Measurements from ENCODE around the gene C19orf73.

Gene C19orf73

GRCh38 chr19:49135686-49136085 is 16.7 kb upstream of the C19orf73 start:
- DNase-seq (ENCODE audit: low read depth), result no peak
- TF ChIP-seq CTCF (IDR thresholded peaks at IDR 0.05; ENCODE audit: insufficient read depth, low read depth, low read length, missing control alignments), result no peak

GRCh38 chr19:49133621-49134454 is 14.9 kb upstream of the C19orf73 start:
- no peak for TF ChIP-seq CTCF (IDR thresholded peaks at IDR 0.05; ENCODE audit: insufficient read depth, low read depth, low read length, missing control alignments)
- peak overlapping the region; percentile 30 for H3K4me3 ChIP-seq (ENCODE audit: low read length)
- peak; percentile 86 for DNase-seq (ENCODE audit: low read depth)

More at GRCh38 chr19:49135686-49136085, 16.7 kb upstream of the C19orf73 start:
- H3K4me3 ChIP-seq (ENCODE audit: low read length), result no peak overlapping the region

- no peak for DNase-seq (ENCODE audit: low read depth)
These were observed 14.1 kb upstream of the C19orf73 start for GRCh38 chr19:49132974-49133609.

GRCh38 chr19:49130325-49130724 is 11.4 kb upstream of the C19orf73 start:
- no peak for DNase-seq (ENCODE audit: low read depth)

More at GRCh38 chr19:49132974-49133609, 14.1 kb upstream of the C19orf73 start:
- no peak for TF ChIP-seq CTCF (IDR thresholded peaks at IDR 0.05; ENCODE audit: insufficient read depth, low read depth, low read length, missing control alignments)
- H3K4me3 ChIP-seq (ENCODE audit: low read length), result peak overlapping the region; percentile 30

GRCh38 chr19:49129238-49129583 is 10.3 kb upstream of the C19orf73 start:
- TF ChIP-seq CTCF (IDR thresholded peaks at IDR 0.05; ENCODE audit: insufficient read depth, low read depth, low read length, missing control alignments), result no peak
- H3K4me3 ChIP-seq (ENCODE audit: low read length), result no peak overlapping the region
- DNase-seq (ENCODE audit: low read depth), result no peak

More at GRCh38 chr19:49130325-49130724, 11.4 kb upstream of the C19orf73 start:
- no peak overlapping the region for H3K4me3 ChIP-seq (ENCODE audit: low read length)
- TF ChIP-seq CTCF (IDR thresholded peaks at IDR 0.05; ENCODE audit: insufficient read depth, low read depth, low read length, missing control alignments), result no peak

DNA sequence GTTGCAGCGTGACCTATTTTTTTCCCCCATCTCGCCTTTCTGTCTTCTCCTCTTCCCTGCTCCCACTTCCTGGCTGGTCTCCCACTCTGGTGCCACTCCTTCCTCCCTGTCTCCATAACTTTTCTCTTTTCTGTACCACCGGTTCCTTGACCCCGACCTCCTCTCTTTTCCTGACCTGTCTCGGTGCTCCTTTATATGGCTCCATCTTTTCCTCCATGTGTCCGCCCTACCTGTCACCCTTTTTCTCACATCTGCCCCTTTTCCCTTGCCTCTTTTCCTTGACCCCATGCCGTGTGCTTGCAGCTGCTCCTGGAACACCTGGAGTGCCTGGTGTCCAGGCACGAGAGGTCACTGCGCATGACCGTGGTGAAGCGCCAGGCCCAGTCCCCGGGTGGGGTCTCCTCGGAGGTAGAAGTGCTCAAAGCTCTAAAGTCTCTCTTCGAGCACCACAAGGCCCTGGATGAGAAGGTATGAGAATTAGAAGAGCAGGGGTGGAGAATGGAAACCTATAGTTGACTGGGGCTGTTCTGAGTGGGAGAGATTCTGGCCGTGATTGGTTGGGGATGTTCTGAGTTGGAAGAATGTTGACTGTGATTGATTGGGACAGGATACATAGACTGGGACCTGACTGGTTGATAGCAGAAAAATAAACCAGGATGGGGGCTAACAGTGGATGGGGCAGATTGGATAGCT is 9.7 kb upstream of the C19orf73 start:
- no peak for TF ChIP-seq CTCF (IDR thresholded peaks at IDR 0.05; ENCODE audit: insufficient read depth, low read depth, low read length, missing control alignments)
- no peak overlapping the region for H3K4me3 ChIP-seq (ENCODE audit: low read length)
- DNase-seq (ENCODE audit: low read depth), result no peak

Measured in epithelial cell of esophagus (primary cell).